ENCODE measurements around the gene B3GALT4.

DNA sequence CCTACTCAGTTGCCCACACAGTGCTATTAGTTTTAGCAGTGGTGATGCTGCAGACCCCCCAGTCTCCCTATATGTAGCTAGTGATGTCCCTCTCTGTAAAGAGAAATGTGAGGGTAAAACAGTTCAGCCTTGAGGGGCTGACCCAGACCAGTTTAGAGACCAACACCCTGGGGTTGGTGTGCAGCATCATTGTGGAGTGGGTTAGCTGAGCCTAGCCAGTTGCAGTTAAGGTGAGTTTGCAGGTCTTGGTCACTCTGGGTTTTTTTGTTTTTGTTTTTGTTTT is 401 bp upstream of the B3GALT4 start:
- TF ChIP-seq POLR2AphosphoS5 (IDR thresholded peaks at IDR 0.05) (no peak), POLR2A (IDR thresholded peaks at IDR 0.05) (no peak)
- TF ChIP-seq, protein P1, sequence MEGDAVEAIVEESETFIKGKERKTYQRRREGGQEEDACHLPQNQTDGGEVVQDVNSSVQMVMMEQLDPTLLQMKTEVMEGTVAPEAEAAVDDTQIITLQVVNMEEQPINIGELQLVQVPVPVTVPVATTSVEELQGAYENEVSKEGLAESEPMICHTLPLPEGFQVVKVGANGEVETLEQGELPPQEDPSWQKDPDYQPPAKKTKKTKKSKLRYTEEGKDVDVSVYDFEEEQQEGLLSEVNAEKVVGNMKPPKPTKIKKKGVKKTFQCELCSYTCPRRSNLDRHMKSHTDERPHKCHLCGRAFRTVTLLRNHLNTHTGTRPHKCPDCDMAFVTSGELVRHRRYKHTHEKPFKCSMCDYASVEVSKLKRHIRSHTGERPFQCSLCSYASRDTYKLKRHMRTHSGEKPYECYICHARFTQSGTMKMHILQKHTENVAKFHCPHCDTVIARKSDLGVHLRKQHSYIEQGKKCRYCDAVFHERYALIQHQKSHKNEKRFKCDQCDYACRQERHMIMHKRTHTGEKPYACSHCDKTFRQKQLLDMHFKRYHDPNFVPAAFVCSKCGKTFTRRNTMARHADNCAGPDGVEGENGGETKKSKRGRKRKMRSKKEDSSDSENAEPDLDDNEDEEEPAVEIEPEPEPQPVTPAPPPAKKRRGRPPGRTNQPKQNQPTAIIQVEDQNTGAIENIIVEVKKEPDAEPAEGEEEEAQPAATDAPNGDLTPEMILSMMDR (IDR thresholded peaks at IDR 0.05), result no peak
